ENCODE results near the gene PHTF1.

DNA sequence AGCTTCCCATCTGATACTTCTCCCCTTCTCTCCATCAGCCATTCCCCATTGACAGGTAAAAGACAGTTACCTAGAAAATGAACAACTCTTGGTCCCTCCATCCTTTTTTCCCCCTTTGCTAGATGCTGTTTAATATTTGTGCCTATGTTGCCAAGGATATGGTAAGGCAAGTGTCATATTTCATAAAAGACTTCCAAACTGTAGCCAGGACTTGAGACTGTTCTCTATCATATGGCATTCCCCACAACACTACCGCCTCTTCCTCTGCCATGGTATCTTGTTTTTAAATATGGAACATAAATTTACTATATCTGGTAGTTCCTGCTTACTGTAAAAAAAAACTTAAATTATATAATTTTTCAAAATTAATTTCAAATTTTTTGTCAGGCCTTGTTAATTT, 97.2 kb downstream of the PHTF1 start:
- TF ChIP-seq, protein P1, sequence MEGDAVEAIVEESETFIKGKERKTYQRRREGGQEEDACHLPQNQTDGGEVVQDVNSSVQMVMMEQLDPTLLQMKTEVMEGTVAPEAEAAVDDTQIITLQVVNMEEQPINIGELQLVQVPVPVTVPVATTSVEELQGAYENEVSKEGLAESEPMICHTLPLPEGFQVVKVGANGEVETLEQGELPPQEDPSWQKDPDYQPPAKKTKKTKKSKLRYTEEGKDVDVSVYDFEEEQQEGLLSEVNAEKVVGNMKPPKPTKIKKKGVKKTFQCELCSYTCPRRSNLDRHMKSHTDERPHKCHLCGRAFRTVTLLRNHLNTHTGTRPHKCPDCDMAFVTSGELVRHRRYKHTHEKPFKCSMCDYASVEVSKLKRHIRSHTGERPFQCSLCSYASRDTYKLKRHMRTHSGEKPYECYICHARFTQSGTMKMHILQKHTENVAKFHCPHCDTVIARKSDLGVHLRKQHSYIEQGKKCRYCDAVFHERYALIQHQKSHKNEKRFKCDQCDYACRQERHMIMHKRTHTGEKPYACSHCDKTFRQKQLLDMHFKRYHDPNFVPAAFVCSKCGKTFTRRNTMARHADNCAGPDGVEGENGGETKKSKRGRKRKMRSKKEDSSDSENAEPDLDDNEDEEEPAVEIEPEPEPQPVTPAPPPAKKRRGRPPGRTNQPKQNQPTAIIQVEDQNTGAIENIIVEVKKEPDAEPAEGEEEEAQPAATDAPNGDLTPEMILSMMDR (conservative IDR thresholded peaks at IDR 0.05) = no peak
- TF ChIP-seq EZH2 (IDR thresholded peaks at IDR 0.05; ENCODE audit: low read depth) = no peak
